Sigmoid colon (tissue), 7 donors: Measurements from ENCODE around the gene RESF1. TPM values are rescaled to one million over a fixed set of nuclear protein-coding genes. Genes with fewer than 3 reads are reported as not detected.

Experiments used
- DNase-seq: peaks from one replicate; pipeline ENCODE4 v3.0.0-alpha.2; 2019
- H3K27ac ChIP-seq, 4 donors: fragments of 200-600 bp; sonication (generic); one replicate each; pipeline ENCODE4 v1.5.1; 2016 to 2019; ENCODE audit warnings: mild to moderate bottlenecking in 1 of 4
- H3K27me3 ChIP-seq, 3 donors: fragments of 200-600 bp; sonication (generic); one replicate each; pipeline ENCODE4 v1.5.1; 2019; ENCODE audit warnings: mild to moderate bottlenecking in 1 of 3
- H3K36me3 ChIP-seq, 4 donors: fragments of 200-600 bp; sonication (generic); one replicate each; pipeline ENCODE4 v1.5.1; 2016 to 2019
- H3K4me1 ChIP-seq, 4 donors: fragments of 200-600 bp; sonication (generic); one replicate each; pipeline ENCODE4 v1.5.1; 2017 to 2019
- H3K4me3 ChIP-seq, 4 donors: fragments of 200-600 bp; sonication (generic); one replicate each; pipeline ENCODE4 v1.5.1; 2017 to 2019; ENCODE audit warnings: mild to moderate bottlenecking in 2 of 4, moderate library complexity in 1 of 4
- H3K9me3 ChIP-seq, 4 donors: fragments of 200-600 bp in 3 of 4; sonication (generic) in 3 of 4; one replicate each; pipeline versions ENCODE4 v1.5.1 to v1.6.1; 2013 to 2019
- EP300 ChIP-seq, 4 donors: sonication (generic); formaldehyde crosslinking; IDR thresholded peaks; one replicate each; pipeline ENCODE4 v1.6.1; 2017; ENCODE audit warnings: antibody characterized with exemption in 4 of 4
- POLR2A ChIP-seq, 2 donors: fragments of 450-650 bp; IDR thresholded peaks; one replicate each; pipeline ENCODE4 v1.6.1; 2016; ENCODE audit warnings: antibody characterized with exemption in 2 of 2, mild to moderate bottlenecking in 2 of 2, moderate library complexity in 2 of 2
- POLR2AphosphoS5 ChIP-seq, 4 donors: sonication (generic); formaldehyde crosslinking; IDR thresholded peaks; one replicate each; pipeline ENCODE4 v1.6.1; 2017; ENCODE audit warnings: antibody characterized with exemption in 4 of 4
- WGBS, 2 donors: extraction: QIAGEN DNeasy Blood & Tissue Kit; methylation state at CpG; one replicate each; pipeline ENCODE4 v1.1.7; 2013; 5-methylcytosine and 5-hydroxymethylcytosine counted together
- intact Hi-C: fragments of 100-400 bp; cut with DNase I; formaldehyde crosslinking; loops from one replicate; pipeline ENCODE4 v1.15.1; 2023
- polyA plus RNA-seq, 3 donors: library from polyadenylated mRNA; stranded (reverse); fragments of 200-250 nt; gene quantifications; one replicate each; pipeline ENCODE4 v1.2.3, GENCODE V29; 2013
- total RNA-seq, 4 donors: library from RNA; depleted of rRNA; stranded (reverse); fragments of >200 nt; gene quantifications; one replicate each; pipeline ENCODE4 v1.1.0, GENCODE V29; 2016
- TF ChIP-seq, protein P1 (sequence below), 4 experiments: fragments of 450-650 bp in 3 of 4; fragments of 200-600 bp in 1 of 4; IDR thresholded peaks; one replicate each; pipeline ENCODE4 v1.5.1; 2016 to 2019; ENCODE audit warnings: antibody characterized with exemption in 4 of 4, mild to moderate bottlenecking in 3 of 4, moderate library complexity in 2 of 4
- donor health status: healthy with polysubstance abuse.
- donor health status: Bipolar disorder and iron deficiency.
- donor health status: healthy.

The RESF1 gene
- total and polyA plus RNA-seq, 7 donors = 22.2 to 49.4 (median 36.4) TPM

DNA sequence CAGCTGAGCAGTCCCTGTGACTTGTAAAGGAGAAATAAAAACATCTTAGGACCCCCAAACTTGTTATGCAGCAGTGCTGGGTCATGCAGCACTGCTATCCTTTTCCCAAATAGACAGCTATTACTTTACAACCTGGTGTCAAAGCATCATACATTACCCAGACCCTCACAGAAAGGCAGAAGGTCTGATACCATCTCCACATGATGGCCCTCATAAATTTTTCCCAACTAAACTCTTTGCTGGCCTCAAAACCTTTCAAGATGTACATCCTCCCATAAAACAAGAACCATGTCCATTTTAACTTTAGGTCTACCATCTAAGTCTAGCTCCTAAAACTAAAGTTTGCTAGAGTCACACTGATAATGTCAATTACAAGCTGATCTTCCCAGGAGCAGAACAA lies 8.7 kb upstream of the RESF1 start:
- Histone ChIP-seq H3K27ac (no peak overlapping the region), H3K4me1 (no peaks in the 10 kb centered on the region), H3K27me3 (no peaks in the 10 kb centered on the region), H3K9me3 (no peaks in the 10 kb centered on the region), H3K36me3 (no peaks in the 10 kb centered on the region), H3K4me3 (no peak overlapping the region)
- no peak for DNase-seq
- TF ChIP-seq POLR2AphosphoS5 (IDR thresholded peaks at IDR 0.05) = no peak
- no peak for TF ChIP-seq EP300 (IDR thresholded peaks at IDR 0.05)
- no peak for TF ChIP-seq POLR2A (IDR thresholded peaks at IDR 0.05)
- TF ChIP-seq, protein P1, sequence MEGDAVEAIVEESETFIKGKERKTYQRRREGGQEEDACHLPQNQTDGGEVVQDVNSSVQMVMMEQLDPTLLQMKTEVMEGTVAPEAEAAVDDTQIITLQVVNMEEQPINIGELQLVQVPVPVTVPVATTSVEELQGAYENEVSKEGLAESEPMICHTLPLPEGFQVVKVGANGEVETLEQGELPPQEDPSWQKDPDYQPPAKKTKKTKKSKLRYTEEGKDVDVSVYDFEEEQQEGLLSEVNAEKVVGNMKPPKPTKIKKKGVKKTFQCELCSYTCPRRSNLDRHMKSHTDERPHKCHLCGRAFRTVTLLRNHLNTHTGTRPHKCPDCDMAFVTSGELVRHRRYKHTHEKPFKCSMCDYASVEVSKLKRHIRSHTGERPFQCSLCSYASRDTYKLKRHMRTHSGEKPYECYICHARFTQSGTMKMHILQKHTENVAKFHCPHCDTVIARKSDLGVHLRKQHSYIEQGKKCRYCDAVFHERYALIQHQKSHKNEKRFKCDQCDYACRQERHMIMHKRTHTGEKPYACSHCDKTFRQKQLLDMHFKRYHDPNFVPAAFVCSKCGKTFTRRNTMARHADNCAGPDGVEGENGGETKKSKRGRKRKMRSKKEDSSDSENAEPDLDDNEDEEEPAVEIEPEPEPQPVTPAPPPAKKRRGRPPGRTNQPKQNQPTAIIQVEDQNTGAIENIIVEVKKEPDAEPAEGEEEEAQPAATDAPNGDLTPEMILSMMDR (IDR thresholded peaks at IDR 0.05) = no peak
- intact Hi-C loops = no loop called here

GRCh38 chr12:31951008-31951407 lies 8.2 kb upstream of the RESF1 start:
- H3K4me1 ChIP-seq = no peaks in the 10 kb centered on the region
- DNase-seq = no peak
- no peak overlapping the region for H3K27ac ChIP-seq
- H3K27me3 ChIP-seq = no peaks in the 10 kb centered on the region
- no peaks in the 10 kb centered on the region for H3K9me3 ChIP-seq
- TF ChIP-seq EP300 (IDR thresholded peaks at IDR 0.05) (no peak), POLR2AphosphoS5 (IDR thresholded peaks at IDR 0.05) (no peak), POLR2A (IDR thresholded peaks at IDR 0.05) (no peak)
- TF ChIP-seq, protein P1 (IDR thresholded peaks at IDR 0.05) = no peak
- H3K4me3 ChIP-seq = no peak overlapping the region
- intact Hi-C loops = no loop called here
- no peaks in the 10 kb centered on the region for H3K36me3 ChIP-seq
- WGBS, 2 donors = 33 to 68% methylated on average over 4 of the region's 4 CpGs

DNA sequence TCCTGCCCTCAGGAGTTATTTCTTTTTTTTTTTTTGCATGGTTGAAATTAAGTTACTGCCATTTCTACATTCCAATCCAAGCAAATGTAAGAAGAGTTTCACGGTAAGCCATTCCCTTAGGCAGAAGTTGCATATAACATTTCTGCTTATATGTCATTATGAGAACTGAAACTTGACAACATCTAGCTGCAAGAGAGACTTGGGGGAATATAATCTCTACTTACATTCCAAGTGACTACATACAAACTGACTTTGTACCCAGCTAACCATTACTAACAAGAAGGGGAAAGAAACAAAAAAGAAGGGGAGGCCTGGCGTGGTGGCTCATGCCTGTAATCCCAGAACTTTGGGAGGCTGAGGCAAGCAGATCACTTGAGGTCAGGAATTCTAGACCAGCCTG lies 7.3 kb upstream of the RESF1 start:
- TF ChIP-seq, protein P1 (IDR thresholded peaks at IDR 0.05) = no peak
- TF ChIP-seq POLR2A (IDR thresholded peaks at IDR 0.05) (no peak), EP300 (IDR thresholded peaks at IDR 0.05) (no peak), POLR2AphosphoS5 (IDR thresholded peaks at IDR 0.05) (no peak)
- 88 to 94% methylated on average over 2 of the region's 2 CpGs for WGBS, 2 donors

DNA sequence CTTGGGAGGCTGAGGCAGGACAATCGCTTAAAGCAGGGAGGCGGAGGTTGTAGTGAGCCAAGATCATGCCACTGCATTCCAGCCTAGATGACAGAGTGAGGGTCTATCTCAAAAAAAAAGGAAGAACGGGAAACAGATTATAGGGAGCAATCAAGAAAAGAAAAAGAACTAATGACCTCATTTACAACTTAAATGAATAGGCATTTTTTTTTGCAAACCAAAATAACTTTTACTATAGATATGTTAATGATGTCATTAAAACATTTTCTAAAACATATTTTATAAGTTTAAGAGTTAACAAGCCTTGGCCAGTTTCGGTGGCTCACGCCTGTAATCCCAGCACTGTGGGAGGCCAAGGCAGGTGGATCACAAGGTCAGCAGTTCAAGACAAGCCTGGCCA lies 6.8 kb upstream of the RESF1 start:
- Histone ChIP-seq H3K27ac (no peak overlapping the region), H3K27me3 (no peaks in the 10 kb centered on the region), H3K36me3 (no peaks in the 10 kb centered on the region), H3K4me3 (no peak overlapping the region), H3K4me1 (no peaks in the 10 kb centered on the region), H3K9me3 (no peaks in the 10 kb centered on the region)
- DNase-seq = no peak
- TF ChIP-seq POLR2A (IDR thresholded peaks at IDR 0.05) = no peak
- 96 to 98% methylated on average over 5 of the region's 5 CpGs for WGBS, 2 donors
- intact Hi-C loops = no loop called here

More for the DNA sequence above, 7.3 kb upstream of the RESF1 start:
- Histone ChIP-seq H3K4me1 (no peaks in the 10 kb centered on the region), H3K4me3 (no peak overlapping the region), H3K27ac (no peak overlapping the region), H3K9me3 (no peaks in the 10 kb centered on the region), H3K36me3 (no peaks in the 10 kb centered on the region), H3K27me3 (no peaks in the 10 kb centered on the region)
- no peak for DNase-seq
- intact Hi-C loops = no loop called here

- 92 to 97% methylated on average over 7 of the region's 7 CpGs for WGBS, 2 donors
- H3K27ac ChIP-seq = no peak overlapping the region
- no peaks in the 10 kb centered on the region for H3K9me3 ChIP-seq
- no peak overlapping the region for H3K4me3 ChIP-seq
- H3K36me3 ChIP-seq = no peaks in the 10 kb centered on the region
- H3K27me3 ChIP-seq = no peaks in the 10 kb centered on the region
- TF ChIP-seq EP300 (IDR thresholded peaks at IDR 0.05) (no peak), POLR2AphosphoS5 (IDR thresholded peaks at IDR 0.05) (no peak), POLR2A (IDR thresholded peaks at IDR 0.05) (no peak)
- TF ChIP-seq, protein P1 (IDR thresholded peaks at IDR 0.05) = no peak
- peaks cover 0 to 10% (median 5%) of the 10 kb centered on the region in 4 donors for H3K4me1 ChIP-seq
- DNase-seq = no peak
- intact Hi-C loops = no loop called here
Observed at GRCh38 chr12:31954925-31955858, 4.0 kb upstream of the RESF1 start.
